Astrocyte (in vitro differentiated cells and primary cell): ENCODE data around the gene ARHGAP20. TPM values are rescaled to one million over a fixed set of nuclear protein-coding genes. Genes with fewer than 3 reads are reported as not detected.

ENCODE experiments used
- DNase-seq: peaks from one replicate; pipeline ENCODE4 v3.0.0-alpha.2; 2010; ENCODE audit warnings: low read depth
- FAIRE-seq: peaks from 2 replicates; lab custom pipeline; 2011; peaks lifted over from hg19 to GRCh38; lab: Jason Lieb, UNC
- H2AFZ ChIP-seq: 2 replicates; pipeline ENCODE4 v1.6.0; 2012; ENCODE audit warnings: low read depth, low read length, inconsistent platforms
- H3K27ac ChIP-seq: 2 replicates; pipeline ENCODE4 v1.5.1; 2011; ENCODE audit warnings: low read depth, low read length, inconsistent platforms
- H3K27me3 ChIP-seq: 2 replicates; pipeline ENCODE4 v1.6.0; 2011; ENCODE audit warnings: low read length, inconsistent platforms; ENCODE audit not compliant: insufficient read depth
- H3K36me3 ChIP-seq: 2 replicates; pipeline ENCODE4 v1.5.1; 2011; ENCODE audit warnings: low read length, inconsistent platforms; ENCODE audit not compliant: insufficient read depth
- H3K4me1 ChIP-seq: 2 replicates; pipeline ENCODE4 v1.5.1; 2011; ENCODE audit warnings: low read length, inconsistent platforms; ENCODE audit not compliant: insufficient read depth
- H3K4me2 ChIP-seq: 2 replicates; pipeline ENCODE4 v1.6.0; 2012; ENCODE audit warnings: low read length, inconsistent platforms
- H3K4me3 ChIP-seq: 2 replicates; pipeline ENCODE4 v1.5.1; 2011; ENCODE audit warnings: low read depth, mild to moderate bottlenecking, low read length, inconsistent platforms; ENCODE audit not compliant: insufficient read depth
- H3K79me2 ChIP-seq: 2 replicates; pipeline ENCODE4 v1.6.0; 2012; ENCODE audit warnings: mild to moderate bottlenecking, low read length, inconsistent platforms; ENCODE audit not compliant: insufficient read depth
- H3K9ac ChIP-seq: 2 replicates; pipeline ENCODE4 v1.6.0; 2012; ENCODE audit warnings: mild to moderate bottlenecking, low read length, inconsistent platforms
- H3K9me3 ChIP-seq: 2 replicates; pipeline ENCODE4 v1.5.1; 2012; ENCODE audit warnings: low read depth, mild to moderate bottlenecking, low read length, inconsistent platforms; ENCODE audit not compliant: insufficient read depth
- H4K20me1 ChIP-seq: 2 replicates; pipeline ENCODE4 v1.6.0; 2012; ENCODE audit warnings: low read length, inconsistent platforms; ENCODE audit not compliant: insufficient read depth
- H3K27ac Mint-ChIP-seq: one replicate; pipeline ENCODE4 v1.8.0; 2021; ENCODE audit warnings: mild to moderate bottlenecking, mixed read lengths; ENCODE audit not compliant: unreplicated experiment
- H3K27me3 Mint-ChIP-seq: one replicate; pipeline ENCODE4 v1.8.0; 2021; ENCODE audit warnings: low read depth, mixed read lengths; ENCODE audit not compliant: unreplicated experiment
- H3K36me3 Mint-ChIP-seq: one replicate; pipeline ENCODE4 v1.8.0; 2021; ENCODE audit warnings: low read depth, mixed read lengths; ENCODE audit not compliant: unreplicated experiment
- H3K4me1 Mint-ChIP-seq: one replicate; pipeline ENCODE4 v1.8.0; 2021; ENCODE audit warnings: low read depth, mixed read lengths; ENCODE audit not compliant: unreplicated experiment
- H3K4me3 Mint-ChIP-seq: one replicate; pipeline ENCODE4 v1.8.0; 2021; ENCODE audit warnings: mild to moderate bottlenecking, moderate library complexity, mixed read lengths; ENCODE audit not compliant: unreplicated experiment
- H3K9me3 Mint-ChIP-seq: one replicate; pipeline ENCODE4 v1.8.0; 2021; ENCODE audit warnings: mild to moderate bottlenecking, mixed read lengths; ENCODE audit not compliant: unreplicated experiment
- EZH2 ChIP-seq: IDR thresholded peaks from 2 replicates; pipeline ENCODE4 v1.6.1; 2012; ENCODE audit warnings: mild to moderate bottlenecking, low read length, inconsistent platforms; ENCODE audit not compliant: insufficient read depth
- total RNA-seq: library from RNA; stranded (reverse); gene quantifications from 2 replicates; pipeline ENCODE4 v1.2.1, GENCODE V29; 2021
- TF ChIP-seq, protein P1 (sequence below): IDR thresholded peaks from 2 replicates; pipeline ENCODE4 v1.5.1; 2011; ENCODE audit warnings: low read depth, mild to moderate bottlenecking, inconsistent platforms, low read length, moderate library complexity; ENCODE audit not compliant: insufficient read depth

The ARHGAP20 gene
- total RNA-seq, 1 donor from 2014 or later, result 0.11 TPM

DNA sequence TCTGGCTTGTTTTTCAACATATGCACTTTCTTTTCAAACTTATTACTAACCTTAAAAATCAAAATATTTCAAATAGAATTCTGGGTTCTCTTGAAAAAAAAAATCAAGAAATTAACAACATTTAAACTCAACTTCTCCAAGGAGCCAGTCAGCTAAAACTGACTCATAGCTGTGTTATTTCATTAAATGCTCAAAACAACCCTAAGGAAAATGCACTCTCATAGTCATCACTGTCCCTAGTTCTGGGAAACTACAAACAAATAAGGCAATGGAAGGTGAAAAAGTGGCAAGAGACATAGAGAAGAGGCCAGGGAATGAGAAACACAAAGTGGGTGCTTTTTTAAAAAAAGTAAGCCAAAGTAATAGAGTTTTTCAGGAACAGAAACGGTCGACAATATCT is 4.1 kb upstream of the ARHGAP20 start:
- Histone ChIP-seq H3K27me3 (peaks cover 9% of the 10 kb centered on the region), H3K9me3 (no peaks in the 10 kb centered on the region), H3K4me1 (peaks cover 14% of the 10 kb centered on the region), H3K4me3 (no peak overlapping the region), H3K9ac (no peak overlapping the region), H2AFZ (no peak overlapping the region), H3K79me2 (no peaks in the 10 kb centered on the region), H3K4me2 (no peak overlapping the region), H3K36me3 (no peaks in the 10 kb centered on the region), H4K20me1 (no peaks in the 10 kb centered on the region), H3K27ac (no peak overlapping the region)
- FAIRE-seq (no peak), DNase-seq (peak; percentile 41)
- Mint-ChIP-seq H3K27ac (no peak overlapping the region), H3K4me3 (no peak overlapping the region), H3K9me3 (no peaks in the 10 kb centered on the region), H3K27me3 (peaks cover 25% of the 10 kb centered on the region), H3K36me3 (no peaks in the 10 kb centered on the region), H3K4me1 (peaks cover 2% of the 10 kb centered on the region)
- no peak for TF ChIP-seq EZH2
- TF ChIP-seq, protein P1, sequence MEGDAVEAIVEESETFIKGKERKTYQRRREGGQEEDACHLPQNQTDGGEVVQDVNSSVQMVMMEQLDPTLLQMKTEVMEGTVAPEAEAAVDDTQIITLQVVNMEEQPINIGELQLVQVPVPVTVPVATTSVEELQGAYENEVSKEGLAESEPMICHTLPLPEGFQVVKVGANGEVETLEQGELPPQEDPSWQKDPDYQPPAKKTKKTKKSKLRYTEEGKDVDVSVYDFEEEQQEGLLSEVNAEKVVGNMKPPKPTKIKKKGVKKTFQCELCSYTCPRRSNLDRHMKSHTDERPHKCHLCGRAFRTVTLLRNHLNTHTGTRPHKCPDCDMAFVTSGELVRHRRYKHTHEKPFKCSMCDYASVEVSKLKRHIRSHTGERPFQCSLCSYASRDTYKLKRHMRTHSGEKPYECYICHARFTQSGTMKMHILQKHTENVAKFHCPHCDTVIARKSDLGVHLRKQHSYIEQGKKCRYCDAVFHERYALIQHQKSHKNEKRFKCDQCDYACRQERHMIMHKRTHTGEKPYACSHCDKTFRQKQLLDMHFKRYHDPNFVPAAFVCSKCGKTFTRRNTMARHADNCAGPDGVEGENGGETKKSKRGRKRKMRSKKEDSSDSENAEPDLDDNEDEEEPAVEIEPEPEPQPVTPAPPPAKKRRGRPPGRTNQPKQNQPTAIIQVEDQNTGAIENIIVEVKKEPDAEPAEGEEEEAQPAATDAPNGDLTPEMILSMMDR, result no peak

DNA sequence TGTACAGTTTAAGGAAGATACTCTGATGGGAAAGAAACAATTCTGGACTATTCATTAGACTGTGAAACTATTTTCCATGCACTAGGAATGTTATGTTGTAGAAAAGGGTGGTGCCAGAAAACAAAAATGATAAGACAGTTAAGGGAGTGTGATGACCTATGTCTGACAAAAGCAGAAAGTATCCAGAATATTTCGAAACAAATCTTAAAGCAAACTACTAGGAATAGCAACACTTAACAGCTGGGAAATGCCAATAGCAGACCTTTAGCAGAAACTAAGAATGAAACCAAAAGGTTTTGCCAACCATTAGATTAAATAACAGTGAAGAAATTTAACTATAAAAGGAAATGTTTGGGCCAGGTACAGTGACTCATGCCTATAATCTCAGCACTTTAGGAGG is 3.3 kb upstream of the ARHGAP20 start:
- Mint-ChIP-seq H3K27me3 (peaks cover 25% of the 10 kb centered on the region), H3K9me3 (no peaks in the 10 kb centered on the region), H3K4me1 (peaks cover 2% of the 10 kb centered on the region), H3K27ac (no peak overlapping the region), H3K4me3 (no peak overlapping the region), H3K36me3 (no peaks in the 10 kb centered on the region)
- Histone ChIP-seq H3K27me3 (peaks cover 13% of the 10 kb centered on the region), H3K36me3 (no peaks in the 10 kb centered on the region), H3K9ac (no peak overlapping the region), H3K27ac (no peak overlapping the region), H3K9me3 (no peaks in the 10 kb centered on the region), H3K4me3 (no peak overlapping the region), H3K4me1 (peaks cover 20% of the 10 kb centered on the region), H2AFZ (no peak overlapping the region), H3K79me2 (no peaks in the 10 kb centered on the region), H4K20me1 (no peaks in the 10 kb centered on the region), H3K4me2 (no peak overlapping the region)
- no peak for TF ChIP-seq EZH2
- TF ChIP-seq, protein P1, result no peak
- FAIRE-seq, result no peak
- peak; percentile 72 for DNase-seq

DNA sequence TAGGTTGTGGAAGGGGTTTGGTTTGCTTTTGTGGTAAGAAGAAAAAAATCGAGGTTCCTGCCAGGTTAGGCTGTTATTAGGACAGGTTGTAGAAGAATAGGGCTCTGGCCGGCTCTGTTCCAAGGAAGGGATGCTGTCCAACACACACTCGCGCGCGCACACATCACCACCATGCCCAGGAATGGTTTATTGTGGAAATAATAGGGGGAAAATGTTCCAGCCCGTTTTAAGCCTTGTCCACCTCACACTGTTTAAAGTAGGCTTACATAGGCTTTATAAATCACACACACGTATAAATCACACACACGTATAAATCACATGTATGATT is 1.2 kb upstream of the ARHGAP20 start:
- Histone ChIP-seq H3K4me3 (no peak overlapping the region), H3K9me3 (no peaks in the 10 kb centered on the region), H3K9ac (no peak overlapping the region), H3K79me2 (no peaks in the 10 kb centered on the region), H3K4me2 (peak overlapping the region; percentile 93), H2AFZ (peak overlapping the region; percentile 79), H4K20me1 (no peaks in the 10 kb centered on the region), H3K27ac (no peak overlapping the region), H3K36me3 (no peaks in the 10 kb centered on the region), H3K27me3 (peaks cover 22% of the 10 kb centered on the region), H3K4me1 (peaks cover 20% of the 10 kb centered on the region)
- TF ChIP-seq EZH2, result no peak
- TF ChIP-seq, protein P1, result no peak
- Mint-ChIP-seq H3K9me3 (no peaks in the 10 kb centered on the region), H3K4me3 (peak overlapping the region; percentile 72), H3K27me3 (peaks cover 31% of the 10 kb centered on the region), H3K4me1 (peaks cover 2% of the 10 kb centered on the region), H3K27ac (no peak overlapping the region), H3K36me3 (no peaks in the 10 kb centered on the region)
- DNase-seq, result no peak
- no peak for FAIRE-seq
